Neural cell (in vitro differentiated cells): Measurements from ENCODE around the gene ARL6IP5. TPM values are rescaled to one million over a fixed set of nuclear protein-coding genes. Genes with fewer than 3 reads are reported as not detected.

ENCODE experiments used
- H2AFZ ChIP-seq: fragments of 200-600, 300-800 bp; sonication (generic), shearing (Covaris generic); 2 replicates; pipeline ENCODE4 v1.6.0; 2014; ENCODE audit warnings: low read depth, mild to moderate bottlenecking, antibody characterized with exemption, low read length, moderate library complexity
- H3F3A ChIP-seq: fragments of 200-600 bp; shearing (Covaris generic); 2 replicates; pipeline ENCODE4 v1.6.1; 2016; ENCODE audit warnings: mild to moderate bottlenecking, moderate library complexity, mixed read lengths, antibody characterized with exemption, low read length; ENCODE audit not compliant: insufficient read depth, poor library complexity, severe bottlenecking
- H3K27ac ChIP-seq: fragments of 200-600, 300-800 bp; sonication (generic), shearing (Covaris generic); 2 replicates; pipeline ENCODE4 v1.5.1; 2014; ENCODE audit warnings: mild to moderate bottlenecking, low read length, moderate library complexity
- H3K27me3 ChIP-seq: fragments of 300-800, 200-600 bp; sonication (generic), shearing (Covaris generic); 2 replicates; pipeline ENCODE4 v1.6.0; 2014; ENCODE audit warnings: mild to moderate bottlenecking, low read depth, low read length, moderate library complexity; ENCODE audit not compliant: insufficient read depth
- H3K36me3 ChIP-seq: fragments of 300-800, 200-600 bp; sonication (generic), shearing (Covaris generic); 2 replicates; pipeline ENCODE4 v1.5.1; 2014; ENCODE audit warnings: mild to moderate bottlenecking, antibody characterized with exemption, low read length, moderate library complexity; ENCODE audit not compliant: insufficient read depth
- H3K4me2 ChIP-seq: fragments of 300-800, 200-600 bp; sonication (generic), shearing (Covaris generic); 2 replicates; pipeline ENCODE4 v1.6.0; 2014; ENCODE audit warnings: mild to moderate bottlenecking, low read length
- H3K4me3 ChIP-seq: fragments of 300-800, 200-600 bp; sonication (generic), shearing (Covaris generic); 2 replicates; pipeline ENCODE4 v1.5.1; 2014; ENCODE audit warnings: mild to moderate bottlenecking, low read length, moderate library complexity
- H3K79me2 ChIP-seq: fragments of 200-600 bp; shearing (Covaris generic); replicated peaks from 2 replicates; pipeline ENCODE4 v1.6.0; 2014; ENCODE audit warnings: mild to moderate bottlenecking, low read length, moderate library complexity; ENCODE audit not compliant: insufficient read depth
- H3K9ac ChIP-seq: fragments of 300-800, 200-600 bp; sonication (generic), shearing (Covaris generic); 2 replicates; pipeline ENCODE4 v1.6.1; 2016; ENCODE audit warnings: mild to moderate bottlenecking, low read length, mixed read lengths
- H3K9me2 ChIP-seq: fragments of 200-600 bp; shearing (Covaris generic); 2 replicates; pipeline ENCODE4 v1.6.1; 2016; ENCODE audit warnings: mild to moderate bottlenecking, low read length, mixed read lengths; ENCODE audit not compliant: insufficient read depth
- H3K9me3 ChIP-seq: fragments of 200-600, 300-800 bp; sonication (generic), shearing (Covaris generic); 2 replicates; pipeline ENCODE4 v1.6.1; 2016; ENCODE audit warnings: mild to moderate bottlenecking, mixed run types, low read length, moderate library complexity, mixed read lengths
- H4K20me1 ChIP-seq: fragments of 200-600 bp; shearing (Covaris generic); 2 replicates; pipeline ENCODE4 v1.6.1; 2016; ENCODE audit warnings: mild to moderate bottlenecking, mixed run types; ENCODE audit not compliant: insufficient read depth
- CTCF ChIP-seq: fragments of 450-650 bp; IDR thresholded peaks from 2 replicates; pipeline ENCODE4 v1.5.1; 2014; ENCODE audit warnings: antibody characterized with exemption, mild to moderate bottlenecking, moderate library complexity; ENCODE audit not compliant: poor library complexity, severe bottlenecking
- EP300 ChIP-seq: fragments of 450-650 bp; conservative IDR thresholded peaks from 2 replicates; pipeline ENCODE4 v1.6.1; 2014; ENCODE audit warnings: antibody characterized with exemption, mild to moderate bottlenecking, moderate library complexity; ENCODE audit not compliant: poor library complexity, severe bottlenecking
- EZH2 ChIP-seq: fragments of 200-600, 300-800 bp; shearing (Covaris generic), sonication (generic); IDR thresholded peaks from 2 replicates; pipeline ENCODE4 v1.6.1; 2014; ENCODE audit warnings: antibody characterized with exemption, low read length, borderline replicate concordance, mild to moderate bottlenecking; ENCODE audit not compliant: insufficient read depth, poor library complexity, severe bottlenecking
- MXI1 ChIP-seq: fragments of 450-650 bp; conservative IDR thresholded peaks from 2 replicates; pipeline ENCODE4 v1.6.1; 2014; ENCODE audit warnings: antibody characterized with exemption, mild to moderate bottlenecking; ENCODE audit not compliant: poor library complexity, severe bottlenecking
- POLR2AphosphoS5 ChIP-seq: IDR thresholded peaks from 2 replicates; pipeline ENCODE4 v1.6.1; 2012
- RAD21 ChIP-seq: fragments of 450-650 bp; conservative IDR thresholded peaks from 2 replicates; pipeline ENCODE4 v1.6.1; 2014; ENCODE audit warnings: antibody characterized with exemption, mild to moderate bottlenecking, moderate library complexity
- REST ChIP-seq: IDR thresholded peaks from 2 replicates; pipeline ENCODE4 v1.6.1; 2012; ENCODE audit warnings: borderline replicate concordance
- SMC3 ChIP-seq: fragments of 450-650 bp; conservative IDR thresholded peaks from 2 replicates; pipeline ENCODE4 v1.6.1; 2014; ENCODE audit warnings: antibody characterized with exemption, mild to moderate bottlenecking, moderate library complexity; ENCODE audit not compliant: poor library complexity
- TAF1 ChIP-seq: IDR thresholded peaks from 2 replicates; pipeline ENCODE4 v1.6.1; 2012; ENCODE audit warnings: low read depth
- polyA plus RNA-seq: library from polyadenylated mRNA; depleted of rRNA; stranded (reverse); fragments of >200 nt; gene quantifications from 2 replicates; pipeline ENCODE4 v1.2.3, GENCODE V29; 2014

Gene ARL6IP5
- polyA plus RNA-seq, 1 donor from 2014 or later: 108 TPM

GRCh38 chr3:69142090-69142489 lies 57.4 kb downstream of the ARL6IP5 start:
- no peaks in the 10 kb centered on the region for H3K9me3 ChIP-seq
- H2AFZ ChIP-seq: no peak overlapping the region
- H3K9me2 ChIP-seq: no peaks in the 10 kb centered on the region
- TF ChIP-seq SMC3 (no peak), RAD21 (no peak), MXI1 (no peak), TAF1 (no peak), EZH2 (no peak), CTCF (no peak), EP300 (no peak), POLR2AphosphoS5 (no peak), REST (no peak)
- no peak overlapping the region for H3K27ac ChIP-seq
- no peaks in the 10 kb centered on the region for H3K27me3 ChIP-seq
- H3K36me3 ChIP-seq: no peaks in the 10 kb centered on the region
- no peaks in the 10 kb centered on the region for H3K79me2 ChIP-seq
- H3K4me3 ChIP-seq: no peak overlapping the region
- H3K9ac ChIP-seq: no peak overlapping the region
- H3K4me2 ChIP-seq: no peak overlapping the region
- no peaks in the 10 kb centered on the region for H3F3A ChIP-seq
- H4K20me1 ChIP-seq: no peaks in the 10 kb centered on the region

- Histone ChIP-seq H3K4me2 (no peak overlapping the region), H3K79me2 (no peaks in the 10 kb centered on the region), H3K36me3 (no peaks in the 10 kb centered on the region), H3K27me3 (no peaks in the 10 kb centered on the region), H2AFZ (no peak overlapping the region), H4K20me1 (no peaks in the 10 kb centered on the region), H3K4me3 (no peak overlapping the region), H3K9ac (no peak overlapping the region), H3K27ac (no peak overlapping the region), H3K9me3 (no peaks in the 10 kb centered on the region), H3F3A (no peaks in the 10 kb centered on the region), H3K9me2 (no peaks in the 10 kb centered on the region)
- no peak for TF ChIP-seq POLR2AphosphoS5
- TF ChIP-seq SMC3: no peak
- no peak for TF ChIP-seq EP300
- TF ChIP-seq CTCF: no peak
- TF ChIP-seq EZH2: no peak
- no peak for TF ChIP-seq MXI1
- TF ChIP-seq TAF1: no peak
- TF ChIP-seq REST: no peak
- no peak for TF ChIP-seq RAD21
These were observed 58.2 kb downstream of the ARL6IP5 start for GRCh38 chr3:69142797-69143454.
